Putamen (tissue), 1 donor: ENCODE measurements around the gene ADGRG3.

Experiments
- DNase-seq: peaks from one replicate; pipeline ENCODE4 v3.0.0-alpha.2; 2016; ENCODE audit warnings: low spot score

The ADGRG3 gene

GRCh38 chr16:57630931-57631845 is 36.9 kb upstream of the ADGRG3 start:
- DNase-seq, result peak; percentile 81

GRCh38 chr16:57632568-57632967 is 35.5 kb upstream of the ADGRG3 start:
- DNase-seq, result no peak

GRCh38 chr16:57633383-57634064 is 34.6 kb upstream of the ADGRG3 start:
- no peak for DNase-seq

- DNase-seq, result no peak
Observed at GRCh38 chr16:57634171-57634570, 33.9 kb upstream of the ADGRG3 start.

- DNase-seq, result no peak
Observed at GRCh38 chr16:57635266-57636097, 32.6 kb upstream of the ADGRG3 start.

GRCh38 chr16:57636184-57636583 is 31.9 kb upstream of the ADGRG3 start:
- no peak for DNase-seq

- no peak for DNase-seq
Observed at GRCh38 chr16:57637020-57637419, 31.1 kb upstream of the ADGRG3 start.

GRCh38 chr16:57637424-57637823 is 30.7 kb upstream of the ADGRG3 start:
- peak; percentile 87 for DNase-seq

GRCh38 chr16:57637965-57638364 is 30.1 kb upstream of the ADGRG3 start:
- DNase-seq, result no peak

GRCh38 chr16:57638381-57638780 is 29.7 kb upstream of the ADGRG3 start:
- DNase-seq, result no peak

GRCh38 chr16:57639172-57639887 is 28.8 kb upstream of the ADGRG3 start:
- DNase-seq, result peak; percentile 88

- DNase-seq, result no peak
Observed at GRCh38 chr16:57640185-57640584, 27.9 kb upstream of the ADGRG3 start.

GRCh38 chr16:57640612-57641011 is 27.5 kb upstream of the ADGRG3 start:
- peak; percentile 69 for DNase-seq

- no peak for DNase-seq
Observed at GRCh38 chr16:57642160-57643135, 25.7 kb upstream of the ADGRG3 start.

GRCh38 chr16:57643147-57643874 is 24.8 kb upstream of the ADGRG3 start:
- no peak for DNase-seq

GRCh38 chr16:57643910-57644309 is 24.2 kb upstream of the ADGRG3 start:
- no peak for DNase-seq

GRCh38 chr16:57644383-57645014 is 23.6 kb upstream of the ADGRG3 start:
- DNase-seq, result no peak

- no peak for DNase-seq
Observed at GRCh38 chr16:57645169-57645568, 22.9 kb upstream of the ADGRG3 start.

- DNase-seq, result no peak
Observed at GRCh38 chr16:57645691-57646387, 22.3 kb upstream of the ADGRG3 start.
